ENCODE results near the gene RAD51D.
"Not testable (repeated sequence)": the region's sequence is repeated elsewhere in the genome, so short reads cannot be mapped to it uniquely, and the experiment has no call there.

Gene RAD51D

DNA sequence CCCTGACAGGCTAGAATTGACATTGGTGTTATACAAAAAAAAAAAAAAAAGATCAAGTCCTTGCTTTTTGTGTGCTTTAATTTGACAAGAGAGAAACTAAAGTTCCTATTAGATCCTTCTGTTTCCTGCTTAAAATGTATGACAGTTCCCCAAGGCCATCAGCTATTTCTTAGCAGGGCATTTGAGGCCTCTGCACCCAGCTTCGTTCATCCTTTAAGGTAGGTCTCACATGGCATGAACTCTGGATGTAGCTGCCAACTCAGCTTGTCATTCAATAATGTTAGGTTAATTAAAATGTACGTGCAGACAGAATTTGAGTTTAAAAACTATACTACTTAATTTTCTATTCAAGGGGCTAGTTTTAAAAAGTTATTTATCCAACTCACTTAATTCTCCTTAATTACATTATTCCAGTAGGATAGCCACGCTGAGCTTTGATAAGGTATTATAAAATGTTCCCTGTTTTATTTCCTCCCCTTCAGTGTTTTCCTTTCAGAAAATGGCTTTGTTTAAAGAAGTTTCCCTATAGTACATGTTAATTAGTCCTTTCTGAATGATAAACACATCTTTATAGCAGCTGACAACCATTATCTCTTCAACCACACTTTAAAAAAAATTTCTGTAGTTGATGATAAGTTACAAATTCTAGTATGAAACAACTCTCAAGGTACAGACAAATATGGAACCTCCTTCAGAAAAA, 55.0 kb downstream of the RAD51D start:
- no peak for DNase-seq

DNA sequence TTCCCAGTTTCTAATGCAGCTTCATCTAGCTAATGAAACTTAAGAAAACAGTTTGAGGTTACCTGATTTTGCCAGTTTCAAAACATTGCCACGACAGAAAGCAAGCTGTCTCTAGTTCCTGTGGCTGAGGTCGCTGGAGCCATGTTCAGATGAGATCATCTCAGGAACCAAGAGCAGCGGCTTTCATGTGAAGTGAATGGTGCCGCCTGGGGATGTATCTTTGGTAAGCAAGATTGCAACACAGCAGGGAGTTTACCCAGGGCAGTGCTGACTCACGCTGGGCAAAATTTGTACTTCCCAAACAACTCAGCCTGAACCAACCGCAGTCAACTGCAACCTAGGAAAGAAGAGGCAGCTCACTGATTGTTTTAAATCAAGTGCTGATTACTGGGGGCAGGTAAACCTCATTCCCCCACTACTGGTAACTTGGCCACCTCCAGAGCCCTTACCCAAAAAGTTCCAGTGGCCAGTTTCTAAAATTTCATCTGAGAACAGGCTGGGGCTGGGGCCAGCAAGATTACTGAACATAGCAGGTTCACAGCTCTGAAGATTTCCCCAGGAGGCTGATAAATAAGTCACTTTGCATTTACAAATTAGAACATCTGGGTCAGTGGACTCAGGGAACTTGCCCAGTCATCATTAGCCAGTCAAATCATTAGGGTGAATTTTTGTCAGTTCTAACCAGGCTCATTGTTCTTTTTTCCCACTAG, 56.0 kb downstream of the RAD51D start, which contains the start of gene RFFL:
Gene RFFL, minus strand, starts transcription at position 194 of the 710 bp plus-strand sequence. CDS start 37,154 bp downstream, outside the sequence.
- peak; percentile 42 to 63 (median 50) for DNase-seq

DNA sequence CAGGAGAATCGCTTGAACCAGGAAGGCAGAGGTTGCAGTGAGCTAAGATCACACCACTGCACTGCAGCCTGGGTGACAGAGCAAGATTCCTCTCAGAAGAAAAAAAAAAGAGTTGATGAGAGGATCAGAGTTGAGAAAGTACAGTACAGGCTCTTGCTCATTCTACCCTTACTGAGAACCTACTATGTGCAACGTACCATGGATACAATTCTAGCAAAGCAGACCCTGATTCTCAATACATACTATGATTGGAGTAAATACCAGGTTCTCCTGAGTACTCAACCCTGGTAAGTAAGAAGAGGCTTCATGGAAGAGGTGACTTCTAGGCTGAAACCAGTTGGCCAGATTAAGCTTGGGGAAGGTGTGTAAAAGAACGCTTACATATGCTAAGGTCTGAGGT, 57.4 kb downstream of the RAD51D start:
- no peak for DNase-seq

DNA sequence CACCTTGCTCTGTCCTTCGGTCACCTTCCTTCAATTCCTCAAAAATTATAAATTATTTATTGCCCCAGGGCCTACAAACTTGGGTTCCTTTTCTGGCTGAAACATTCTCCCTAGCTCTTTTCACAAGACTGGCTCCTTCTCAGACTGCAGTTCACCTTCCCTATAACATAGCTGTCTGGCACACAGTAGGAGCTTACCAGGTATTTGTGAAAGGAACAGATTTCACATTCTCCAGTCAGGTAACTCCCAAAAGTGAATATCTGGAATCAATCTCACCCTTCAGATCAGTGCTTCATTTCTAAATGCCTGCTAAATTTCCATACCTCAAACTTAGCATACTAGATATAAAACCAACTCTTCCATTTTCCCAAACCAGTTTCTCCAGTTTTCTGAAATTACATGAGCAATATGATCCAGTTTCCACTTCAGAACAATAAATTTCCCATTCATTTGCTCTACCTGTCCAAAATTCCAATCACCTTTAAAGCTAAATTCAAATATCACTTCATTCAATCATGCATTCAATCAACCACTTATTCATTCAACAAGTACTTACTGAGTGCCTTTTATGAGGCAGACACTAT, 62.2 kb downstream of the RAD51D start:
- DNase-seq, result no peak

DNA sequence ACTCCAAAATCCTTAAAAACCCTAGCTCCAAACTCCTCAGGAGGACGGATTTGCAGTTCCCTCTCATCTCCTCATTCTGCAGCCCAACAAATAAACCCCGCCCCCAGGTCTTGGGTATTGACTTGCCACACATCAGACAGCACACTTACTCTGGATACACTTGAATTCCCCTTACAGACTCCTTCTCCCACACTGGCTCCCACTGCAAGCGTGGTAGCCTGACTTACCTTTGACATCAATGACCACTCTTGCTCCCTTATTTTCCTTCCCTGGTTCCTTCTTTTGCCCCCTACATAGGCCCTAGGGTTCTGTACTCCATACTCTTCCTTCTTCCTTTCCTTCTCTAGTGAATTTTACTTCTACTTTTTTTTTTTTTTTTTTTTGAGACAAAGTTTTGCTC, 63.6 kb downstream of the RAD51D start:
- DNase-seq, result no peak

DNA sequence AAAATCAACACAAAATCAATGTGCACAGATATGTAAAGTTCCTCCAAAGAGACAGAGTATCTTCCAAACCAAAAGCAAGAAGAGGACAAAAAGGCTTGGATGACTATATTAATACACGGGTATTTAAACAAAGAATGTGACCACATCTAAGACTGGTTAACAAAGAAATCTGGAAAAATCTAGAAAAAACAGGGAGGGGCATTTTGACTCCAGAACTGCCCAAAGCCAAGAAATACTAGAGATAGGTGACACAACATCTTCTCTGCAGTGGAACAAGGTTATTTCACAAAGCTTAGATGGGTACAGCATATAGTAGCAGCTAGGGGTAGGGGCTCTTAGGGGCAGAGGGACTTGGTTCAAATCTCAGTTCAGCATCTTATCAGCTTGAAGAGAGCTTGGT, 66.5 kb downstream of the RAD51D start:
- DNase-seq, result no peak

DNA sequence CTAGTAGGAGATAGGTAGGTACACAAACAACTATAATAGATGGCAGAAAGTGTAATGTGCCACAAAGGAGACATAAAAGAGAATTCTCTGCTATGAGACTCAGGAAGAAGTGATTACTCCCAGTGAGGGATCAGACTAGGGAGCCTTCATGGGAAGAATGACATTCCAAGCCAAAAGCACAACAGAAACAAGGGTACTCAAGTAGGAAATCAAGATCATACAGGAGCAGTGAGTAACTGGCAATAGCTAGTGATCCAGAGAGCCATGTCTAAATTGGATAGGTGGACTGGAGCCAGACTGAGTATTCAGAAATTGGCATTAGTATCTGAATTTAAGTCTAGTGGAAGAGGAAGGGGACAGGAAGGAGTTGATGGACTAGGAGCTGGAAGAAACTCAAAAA, 66.9 kb downstream of the RAD51D start:
- no peak for DNase-seq

DNA sequence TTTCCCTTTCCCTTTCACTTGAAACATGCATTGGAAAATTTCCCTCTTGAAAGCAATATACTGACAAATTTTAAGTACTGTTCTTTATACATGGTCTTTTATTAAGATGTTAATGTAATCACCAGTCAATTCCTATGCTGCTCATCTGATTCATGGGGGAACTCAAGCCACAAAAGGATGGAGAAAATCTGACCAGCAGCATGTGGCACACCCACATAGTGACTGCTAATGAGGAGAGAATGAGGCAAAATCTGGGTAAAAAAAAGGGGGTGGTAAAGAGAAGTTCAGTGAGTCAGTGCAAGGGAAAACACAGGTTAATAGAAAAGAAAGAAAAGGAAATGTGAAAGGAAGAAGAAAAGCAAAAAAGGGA, 67.4 kb downstream of the RAD51D start:
- DNase-seq, result no peak

DNA sequence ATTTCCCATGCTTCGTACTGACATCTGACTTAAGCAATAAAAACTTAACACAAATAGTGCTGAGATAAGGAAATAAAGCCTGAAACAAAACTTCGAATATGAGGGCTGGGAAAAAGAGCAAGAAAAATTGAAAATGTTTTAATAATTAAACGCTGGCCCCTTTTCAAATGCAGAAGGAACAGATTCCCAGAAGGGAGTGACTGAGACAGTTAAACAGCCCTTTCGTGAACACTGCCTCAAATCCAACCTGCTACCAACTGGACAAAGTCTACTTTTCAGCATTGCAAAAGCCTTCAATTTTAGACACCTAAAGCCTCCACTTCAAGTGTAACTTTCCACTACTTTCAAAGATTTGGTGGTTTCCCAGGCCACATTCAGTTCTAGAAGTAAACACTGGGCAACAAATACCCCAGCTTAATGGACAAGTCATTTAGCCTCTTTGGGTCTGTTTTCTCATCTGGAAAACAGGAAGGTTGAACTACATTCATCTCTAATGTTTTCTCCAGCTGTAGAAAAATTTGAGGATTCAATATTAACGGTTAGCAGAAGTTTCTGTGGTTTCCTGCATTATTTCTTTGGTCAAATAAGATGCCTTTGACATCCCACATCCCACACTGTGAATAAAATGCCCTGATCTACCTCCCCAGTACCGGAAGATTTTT, 68.0 kb downstream of the RAD51D start:
- DNase-seq, result no peak

DNA sequence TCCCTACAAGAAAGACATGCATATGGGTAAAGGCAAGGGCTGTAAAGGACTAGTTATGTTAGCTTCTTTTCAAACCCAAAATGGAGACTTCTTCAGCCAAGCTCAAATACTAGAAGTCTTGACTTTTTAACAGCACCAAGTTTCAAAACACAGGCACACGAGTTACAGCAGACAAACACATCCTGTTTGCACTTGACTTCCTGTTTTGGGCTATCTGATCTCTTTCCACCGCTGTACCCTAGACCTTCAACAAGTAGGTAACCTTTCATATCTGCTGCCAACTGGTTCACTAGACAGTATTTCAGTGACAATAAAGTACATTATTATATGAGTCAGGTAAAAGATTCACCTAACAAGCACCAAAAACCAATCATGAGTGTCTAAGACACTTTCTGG, 68.5 kb downstream of the RAD51D start:
- DNase-seq, result no peak

DNA sequence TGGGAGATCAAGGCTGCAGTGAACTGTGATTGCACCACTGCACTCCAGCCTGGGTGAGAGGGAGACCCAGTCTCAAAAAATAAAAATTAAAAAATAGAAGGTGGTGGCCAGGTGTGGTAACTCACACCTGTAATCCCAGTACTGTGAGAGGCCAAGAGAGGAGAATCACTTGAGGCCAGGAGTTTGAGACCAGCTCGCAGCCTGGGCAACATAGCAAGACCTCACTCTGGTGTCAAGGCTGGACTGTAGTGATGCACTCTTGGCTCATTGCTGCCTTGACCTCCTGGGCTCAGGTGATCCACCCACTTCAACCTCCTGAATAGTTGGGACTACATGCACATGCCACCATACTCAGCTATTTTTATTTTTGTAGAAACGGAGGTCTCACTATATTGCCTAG, 69.5 kb downstream of the RAD51D start:
- no peak for DNase-seq

DNA sequence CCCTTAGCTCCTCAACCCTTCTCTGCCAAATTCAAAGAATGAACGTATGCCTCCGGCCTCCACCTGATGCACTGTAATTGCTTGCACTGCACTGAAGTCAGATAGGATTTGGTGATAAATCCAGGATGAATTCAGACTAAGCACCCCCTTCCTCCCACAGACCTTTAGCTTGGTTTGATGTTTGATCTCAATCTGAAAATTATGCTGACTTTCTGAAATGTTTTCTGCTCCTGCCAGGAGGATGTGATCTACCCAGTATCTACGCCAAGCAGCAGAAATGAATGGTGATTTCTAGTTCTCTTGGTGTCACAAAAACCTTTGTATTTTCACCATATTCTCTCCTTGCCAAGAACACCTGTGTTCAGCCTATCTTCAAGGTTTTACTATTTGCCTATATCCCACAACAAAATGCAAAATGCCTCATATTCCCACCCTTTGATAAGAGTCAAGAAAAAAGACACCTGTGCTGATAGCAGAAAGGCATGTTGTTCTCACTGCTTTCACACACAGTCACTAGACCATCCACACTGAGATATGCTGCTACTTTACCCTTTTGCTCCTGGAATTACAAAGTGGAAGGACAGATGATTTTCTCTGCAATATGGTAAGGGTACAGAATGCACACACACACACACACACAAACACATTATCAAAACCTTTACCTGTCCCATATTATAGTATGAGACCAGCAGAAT, 70.8 kb downstream of the RAD51D start:
- DNase-seq, result no peak

DNA sequence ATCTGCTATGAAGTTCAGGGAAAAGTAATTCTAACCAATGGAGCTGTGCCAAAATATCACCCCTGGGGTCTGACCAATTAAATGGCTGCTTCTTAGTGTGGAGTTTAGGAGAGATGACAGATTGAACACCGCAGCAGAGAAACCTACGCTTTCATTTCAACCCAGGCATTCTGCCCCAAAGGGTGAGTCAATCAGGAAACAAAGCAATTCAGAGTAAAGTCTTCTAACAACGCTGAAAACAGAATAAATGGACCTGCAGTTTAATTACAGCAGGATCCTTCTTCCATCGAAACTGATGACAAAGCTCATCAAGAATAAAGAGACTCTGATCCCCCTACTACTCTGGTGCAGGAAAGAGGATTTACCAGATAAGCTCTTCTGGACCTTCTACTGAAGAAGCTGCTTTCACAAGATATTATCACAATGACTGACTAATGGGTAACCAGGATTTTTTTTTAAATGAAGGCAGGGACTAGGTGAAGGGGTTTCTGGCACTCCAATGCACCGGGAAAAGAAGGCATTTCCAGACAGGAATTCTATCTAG, 72.8 kb downstream of the RAD51D start:
- DNase-seq, result peak in 3 of 4 experiments; percentile 5 to 24 (median 5)

DNA sequence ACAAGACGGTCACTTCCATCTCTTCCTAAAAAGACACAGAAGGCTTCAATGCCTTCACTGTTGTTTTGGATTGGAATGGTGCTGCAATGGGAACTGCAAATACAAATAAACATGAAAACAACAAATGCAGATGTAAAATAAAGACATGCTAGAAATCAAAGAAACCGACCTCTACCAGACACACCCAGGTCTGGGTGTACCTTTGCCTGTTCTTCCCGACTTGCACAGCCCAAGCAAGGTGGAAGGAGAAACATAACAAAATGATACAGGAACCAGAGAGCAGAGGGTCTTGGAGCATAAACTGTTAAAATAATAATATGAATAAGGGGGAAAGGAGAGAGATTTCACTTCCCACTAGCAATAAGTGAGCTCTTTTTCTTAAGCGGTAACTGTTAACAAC, 73.4 kb downstream of the RAD51D start:
- DNase-seq, result no peak

DNA sequence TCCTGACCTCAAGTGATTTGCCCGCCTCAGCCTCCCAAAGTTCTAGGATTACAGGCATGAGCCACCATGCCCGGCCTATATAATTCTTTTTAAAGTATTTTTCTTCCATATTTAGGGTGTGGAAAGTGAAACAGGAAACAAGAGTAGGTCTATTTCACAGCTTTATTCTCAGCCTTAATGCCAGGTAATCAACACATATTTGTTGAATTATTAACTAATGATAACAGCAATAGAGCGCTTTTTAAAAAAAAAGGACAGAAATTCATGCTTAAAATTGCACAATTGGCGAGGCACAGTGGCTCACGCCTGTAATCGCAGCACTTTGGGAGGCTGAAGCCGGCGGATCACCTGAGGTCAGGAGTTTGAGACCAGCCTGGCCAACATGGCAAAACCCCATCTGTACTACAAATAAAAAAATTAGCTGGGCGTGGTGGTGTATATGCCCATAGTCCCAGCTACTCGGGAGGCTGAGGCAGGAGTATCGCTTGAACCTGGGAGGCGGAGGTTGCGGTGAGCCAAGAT, 74.1 kb downstream of the RAD51D start:
- not testable (repeated sequence) for DNase-seq

DNA sequence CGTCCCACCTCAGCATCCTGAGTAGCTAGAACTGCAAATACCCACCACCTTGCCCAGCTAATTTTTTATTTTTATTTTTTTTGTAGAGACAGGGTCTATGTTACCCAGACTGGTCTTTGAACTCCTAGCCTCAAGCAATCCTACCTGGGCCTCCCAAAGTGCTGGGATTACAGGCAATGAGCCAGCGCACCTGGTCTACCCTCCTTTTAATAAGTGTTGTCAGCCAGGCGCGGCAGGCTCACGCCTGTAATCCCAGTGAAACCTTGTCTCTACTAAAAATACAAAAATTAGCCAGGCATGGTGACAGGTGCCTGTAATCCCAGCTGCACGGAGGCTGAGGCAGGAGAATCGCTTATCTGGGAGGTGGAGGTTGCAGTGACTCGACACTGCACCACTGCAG, 75.5 kb downstream of the RAD51D start:
- no peak for DNase-seq

Measured in activated CD4-positive, CD25-positive, alpha-beta regulatory T cell (primary cell).